ENCODE measurements around the gene THAP7. TPM values are rescaled to one million over a fixed set of nuclear protein-coding genes. Genes with fewer than 3 reads are reported as not detected.

Gene THAP7
- total RNA-seq, 1 experiment from 2014 or later, result 23.5 TPM

GRCh38 chr22:20974336-20974955, 27.5 kb downstream of the THAP7 start:
- ChIA-PET CTCF (no interaction called here), POLR2A (no interaction called here)
- no peak for DNase-seq (ENCODE audit: low read depth, low spot score)
- no peak overlapping the region for H3K27ac ChIP-seq (ENCODE audit: low read length)
- in situ Hi-C loops (cut with HindIII; ENCODE audit: low pct_unique_long_range_greater_than_20kb, low sequenced_read_pairs), result no loop called here
- H3K27me3 ChIP-seq (ENCODE audit: control insufficient read depth, insufficient read depth, low read length), result no peaks in the 10 kb centered on the region
- H3K36me3 ChIP-seq (ENCODE audit: control insufficient read depth, insufficient read depth, low read length), result no peaks in the 10 kb centered on the region
- ATAC-seq, result no peak
- TF ChIP-seq POLR2AphosphoS5 (IDR thresholded peaks at IDR 0.05; ENCODE audit: low read depth, low read length) (no peak), TCF7L2 (IDR thresholded peaks at IDR 0.05; ENCODE audit: low read depth, low read length) (no peak), SIN3A (IDR thresholded peaks at IDR 0.05; ENCODE audit: borderline replicate concordance, insufficient read depth, low read depth, low read length) (no peak), REST (IDR thresholded peaks at IDR 0.05; ENCODE audit: insufficient read depth in 1 of 2, low read depth in 2 of 2, low read length in 1 of 2) (no peak), CTCF (IDR thresholded peaks at IDR 0.05) (no peak)
- intact Hi-C loops (cut with micrococcal nuclease; ENCODE audit: unreplicated experiment), result no loop called here
- no peaks in the 10 kb centered on the region for H3K4me1 ChIP-seq (ENCODE audit: control insufficient read depth, insufficient read depth, low read length)
- no peaks in the 10 kb centered on the region for H3K9me3 ChIP-seq (ENCODE audit: control insufficient read depth, insufficient read depth, low read depth, low read length)
- no TSS peak for BruUV-seq (replicated peaks)
- no peak overlapping the region for H3K4me3 ChIP-seq (ENCODE audit: low read depth in 2 of 2, low read length in 2 of 2)

- Histone ChIP-seq H3K4me3 (ENCODE audit: low read depth in 2 of 2, low read length in 2 of 2) (no peak overlapping the region), H3K9me3 (ENCODE audit: control insufficient read depth, insufficient read depth, low read depth, low read length) (no peaks in the 10 kb centered on the region), H3K4me1 (ENCODE audit: control insufficient read depth, insufficient read depth, low read length) (no peaks in the 10 kb centered on the region), H3K27ac (ENCODE audit: low read length) (no peak overlapping the region), H3K27me3 (ENCODE audit: control insufficient read depth, insufficient read depth, low read length) (no peaks in the 10 kb centered on the region), H3K36me3 (ENCODE audit: control insufficient read depth, insufficient read depth, low read length) (no peaks in the 10 kb centered on the region)
- ChIA-PET POLR2A (no interaction called here), CTCF (no interaction called here)
- intact Hi-C loops (cut with micrococcal nuclease; ENCODE audit: unreplicated experiment), result no loop called here
- ATAC-seq (peak; percentile 37; the same call in 1 of the 2 replicates), DNase-seq (ENCODE audit: low read depth, low spot score) (no peak)
- TF ChIP-seq REST (IDR thresholded peaks at IDR 0.05; ENCODE audit: insufficient read depth in 1 of 2, low read depth in 2 of 2, low read length in 1 of 2) (no peak), CTCF (IDR thresholded peaks at IDR 0.05) (no peak), SIN3A (IDR thresholded peaks at IDR 0.05; ENCODE audit: borderline replicate concordance, insufficient read depth, low read depth, low read length) (no peak), TCF7L2 (IDR thresholded peaks at IDR 0.05; ENCODE audit: low read depth, low read length) (no peak), POLR2AphosphoS5 (IDR thresholded peaks at IDR 0.05; ENCODE audit: low read depth, low read length) (no peak)
- in situ Hi-C loops (cut with HindIII; ENCODE audit: low pct_unique_long_range_greater_than_20kb, low sequenced_read_pairs), result no loop called here
- no TSS peak for BruUV-seq (replicated peaks)
These were observed 28.2 kb downstream of the THAP7 start for GRCh38 chr22:20973634-20974286.

All from Panc1 (cell line).